Measurements from ENCODE around the gene ASAP2. TPM values are rescaled to one million over a fixed set of nuclear protein-coding genes. Genes with fewer than 3 reads are reported as not detected.
"Not testable (repeated sequence)": the region's sequence is repeated elsewhere in the genome, so short reads cannot be mapped to it uniquely, and the experiment has no call there.

Gene ASAP2
- total RNA-seq, 1 experiment from 2014 or later: 18.4 TPM

DNA sequence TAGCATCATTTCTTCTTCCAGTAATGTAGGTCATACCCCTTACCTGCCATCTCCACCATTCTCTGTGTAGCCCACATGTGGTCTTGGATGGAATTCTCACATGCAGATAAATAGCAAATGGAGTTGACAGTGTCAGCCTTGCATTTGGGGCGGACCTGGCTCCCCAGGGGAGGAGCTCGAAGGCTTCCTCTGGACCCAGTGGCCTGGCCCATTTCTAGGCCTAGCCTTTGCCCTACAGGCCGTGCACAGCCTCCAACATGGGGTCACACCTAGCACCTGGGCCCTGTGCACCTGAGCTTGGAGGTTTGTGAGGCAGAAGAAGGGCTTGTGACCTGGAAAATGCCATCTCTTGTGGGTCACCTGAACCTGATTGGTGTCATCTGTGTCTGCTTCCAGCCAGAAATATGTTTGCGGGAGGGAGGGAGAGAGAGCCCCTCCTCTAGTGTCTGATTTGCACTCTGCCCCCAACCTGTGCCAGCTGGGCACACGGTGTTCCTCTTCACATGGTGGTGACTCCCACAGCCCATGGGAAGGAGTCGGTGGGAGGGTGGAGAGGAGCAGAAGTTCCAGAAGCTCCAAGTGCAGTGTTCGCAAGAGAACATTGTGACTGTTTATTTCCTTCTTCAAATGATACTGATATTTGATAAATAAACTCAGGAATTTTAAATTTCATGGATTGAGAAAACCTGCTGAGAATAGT, 183.7 kb downstream of the ASAP2 start:
- Histone ChIP-seq H3K36me3 (peaks cover 44% of the 10 kb centered on the region), H3K27me3 (no peaks in the 10 kb centered on the region), H3K9me3 (no peaks in the 10 kb centered on the region), H3K4me3 (no peak overlapping the region)
- DNase-seq: no peak

DNA sequence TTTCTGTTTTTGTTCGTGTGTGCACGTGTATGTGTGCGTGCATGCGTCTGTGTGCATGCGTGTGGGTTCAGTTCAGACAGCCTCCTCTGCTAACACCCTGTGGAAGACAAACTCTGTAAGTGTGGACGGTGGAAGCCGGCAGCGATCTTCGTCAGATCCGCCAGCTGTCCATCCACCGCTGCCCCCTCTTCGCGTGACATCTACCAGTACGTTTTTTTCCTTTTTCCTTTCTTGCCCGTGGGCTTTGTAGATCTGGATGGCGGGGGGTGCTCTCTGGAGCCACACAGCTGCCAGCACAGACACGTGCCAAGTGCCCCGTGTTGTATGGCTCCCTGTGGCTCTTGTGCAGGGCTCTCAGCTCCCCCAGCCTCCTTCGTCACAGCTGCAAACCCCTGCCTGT, 184.4 kb downstream of the ASAP2 start:
- H3K4me3 ChIP-seq: no peak overlapping the region
- DNase-seq: no peak
- peaks cover 47% of the 10 kb centered on the region for H3K36me3 ChIP-seq
- H3K27me3 ChIP-seq: no peaks in the 10 kb centered on the region
- no peaks in the 10 kb centered on the region for H3K9me3 ChIP-seq

DNA sequence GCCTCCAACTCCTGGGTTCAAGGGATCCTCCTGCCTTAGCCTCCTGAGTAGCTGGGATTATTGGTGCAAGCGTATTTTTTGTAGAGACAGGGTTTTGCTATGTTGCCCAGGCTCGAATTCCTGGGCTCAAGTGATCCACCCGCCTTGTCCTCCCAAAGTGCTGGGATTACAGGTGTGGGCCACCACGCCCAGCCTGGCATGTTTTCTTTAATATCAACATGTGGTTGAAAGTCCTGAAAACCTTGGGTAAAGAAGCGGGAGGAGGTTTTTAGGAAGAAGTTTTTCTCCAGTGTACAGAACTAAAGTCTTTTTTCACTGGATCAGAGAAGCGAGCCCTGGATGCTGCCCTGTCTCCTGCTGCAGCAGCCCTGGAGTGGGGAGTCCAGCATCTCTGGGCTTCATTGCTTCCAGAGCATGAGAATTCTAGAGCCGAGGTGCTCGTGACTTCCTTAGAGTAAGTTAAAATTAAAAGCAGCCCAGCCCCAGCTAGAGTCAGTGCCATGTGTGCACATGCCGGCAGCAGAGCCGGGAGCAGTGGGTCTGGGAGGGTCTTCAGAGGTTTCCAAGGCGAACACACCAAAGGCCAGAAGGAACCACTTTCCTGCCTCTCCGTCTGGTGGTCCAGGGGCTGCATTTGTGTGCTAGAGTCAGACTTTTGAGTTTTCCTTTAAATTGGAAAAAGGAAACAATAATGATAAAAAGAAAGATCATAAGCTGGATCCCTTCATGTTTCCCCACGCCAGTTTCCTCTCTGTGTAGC, 185.5 kb downstream of the ASAP2 start:
- no peaks in the 10 kb centered on the region for H3K27me3 ChIP-seq
- no peak for DNase-seq
- H3K4me3 ChIP-seq: no peak overlapping the region
- H3K36me3 ChIP-seq: peaks cover 53% of the 10 kb centered on the region
- no peaks in the 10 kb centered on the region for H3K9me3 ChIP-seq

DNA sequence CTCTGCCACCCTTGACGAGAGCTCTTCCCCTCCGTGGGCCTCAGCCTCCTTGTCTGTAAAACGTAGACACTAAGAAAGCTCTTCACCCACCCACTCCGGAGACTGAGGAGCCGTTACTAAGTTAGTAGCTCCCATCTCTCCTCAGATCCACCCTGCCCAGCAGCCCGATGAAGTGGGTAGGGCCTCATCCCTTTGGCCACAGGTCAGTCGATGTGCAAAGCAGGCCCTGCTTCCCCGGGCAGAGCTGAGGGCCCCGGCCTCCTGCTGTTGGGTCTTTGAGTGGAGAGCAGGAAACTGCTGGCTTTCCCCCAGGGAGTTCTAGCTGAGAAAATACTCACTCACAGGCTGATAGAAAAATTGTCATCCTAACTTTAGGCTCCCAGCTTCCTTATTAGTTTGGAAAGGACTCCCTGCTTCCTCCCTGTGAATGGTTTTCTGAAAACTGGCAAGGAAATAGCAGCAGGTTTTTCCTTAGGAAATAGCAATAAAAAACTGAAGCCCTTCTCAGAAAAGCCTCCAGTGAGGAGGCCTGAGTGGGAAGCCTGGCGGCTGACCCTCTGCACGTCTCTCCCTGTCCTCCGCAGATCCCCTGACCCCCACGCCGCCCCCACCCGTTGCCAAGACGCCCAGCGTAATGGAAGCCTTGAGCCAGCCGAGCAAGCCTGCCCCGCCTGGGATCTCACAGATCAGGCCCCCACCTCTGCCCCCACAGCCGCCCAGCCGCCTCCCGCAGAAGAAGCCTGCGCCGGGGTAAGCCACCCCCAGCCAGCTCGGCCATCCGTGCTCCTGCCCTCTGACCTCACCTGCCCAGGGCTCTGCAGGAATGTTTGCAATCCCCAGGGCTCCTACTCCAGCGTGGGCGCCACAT, 186.5 kb downstream of the ASAP2 start:
- DNase-seq: no peak
- Histone ChIP-seq H3K9me3 (no peaks in the 10 kb centered on the region), H3K4me3 (no peak overlapping the region), H3K36me3 (peaks cover 45% of the 10 kb centered on the region), H3K27me3 (no peaks in the 10 kb centered on the region)

DNA sequence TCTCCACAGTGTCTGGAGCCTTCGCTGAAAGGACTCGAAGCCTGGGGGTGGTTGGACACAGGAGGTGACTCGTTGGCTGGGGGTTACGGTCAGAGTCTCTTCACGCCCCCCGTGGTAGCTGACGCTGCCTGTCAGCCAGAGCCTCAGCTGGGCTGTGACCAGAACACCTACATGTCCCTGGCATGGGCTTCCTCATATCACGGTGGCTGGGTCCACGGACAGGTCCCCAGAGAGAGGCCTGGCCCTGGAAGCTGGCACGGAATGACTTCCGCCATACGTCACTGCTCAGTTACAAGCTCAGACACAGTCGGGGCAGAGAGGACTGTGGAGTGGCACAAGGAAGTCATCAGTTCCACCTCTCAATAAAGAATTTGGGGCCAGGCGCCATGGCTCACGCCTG, 188.2 kb downstream of the ASAP2 start:
- peaks cover 41% of the 10 kb centered on the region for H3K36me3 ChIP-seq
- H3K27me3 ChIP-seq: no peaks in the 10 kb centered on the region
- H3K9me3 ChIP-seq: no peaks in the 10 kb centered on the region
- H3K4me3 ChIP-seq: no peak overlapping the region
- DNase-seq: no peak

DNA sequence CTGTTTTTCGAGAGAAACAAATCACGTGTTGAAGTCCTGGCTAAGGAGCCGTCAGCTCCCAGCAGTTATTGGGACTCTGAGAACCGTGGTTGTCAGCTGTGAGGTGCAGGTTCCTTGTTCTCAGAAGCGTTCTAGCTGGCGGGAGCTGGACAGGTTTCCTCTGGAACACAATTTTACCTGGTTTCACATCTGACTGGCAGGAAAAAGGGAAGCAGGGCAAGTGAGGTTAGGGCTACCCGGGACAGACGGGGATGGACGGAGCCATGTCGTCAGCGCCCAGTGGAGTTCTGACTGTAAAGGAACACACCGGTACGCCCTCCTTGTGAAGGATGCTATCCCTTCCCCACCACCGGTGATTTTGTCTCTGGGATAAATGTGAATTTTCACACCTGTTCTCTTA, 190.6 kb downstream of the ASAP2 start:
- Histone ChIP-seq H3K9me3 (no peaks in the 10 kb centered on the region), H3K36me3 (peaks cover 45% of the 10 kb centered on the region), H3K27me3 (no peaks in the 10 kb centered on the region), H3K4me3 (no peak overlapping the region)
- DNase-seq: no peak

DNA sequence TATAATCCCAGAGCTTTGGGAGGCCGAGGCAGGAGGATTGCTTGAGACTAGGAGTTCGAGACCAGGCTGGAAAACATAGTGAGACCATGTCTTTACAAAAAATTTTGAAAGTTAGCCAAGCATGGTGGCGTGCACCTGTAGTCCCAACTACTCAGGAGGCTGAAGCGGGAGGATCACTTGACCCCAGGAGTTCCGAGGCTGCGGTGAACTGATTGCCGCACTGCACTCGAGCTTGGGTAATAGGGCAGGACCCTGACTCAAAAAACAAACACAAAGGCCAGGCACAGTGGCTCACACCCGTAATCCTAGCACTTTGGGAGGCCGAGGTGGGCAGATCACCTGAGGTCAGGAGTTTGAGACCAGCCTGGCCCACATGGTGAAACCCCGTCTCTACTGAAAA, 191.6 kb downstream of the ASAP2 start:
- H3K27me3 ChIP-seq, H3K4me3 ChIP-seq, DNase-seq, H3K9me3 ChIP-seq: not testable (repeated sequence)
- H3K36me3 ChIP-seq: peaks cover 53% of the 10 kb centered on the region

DNA sequence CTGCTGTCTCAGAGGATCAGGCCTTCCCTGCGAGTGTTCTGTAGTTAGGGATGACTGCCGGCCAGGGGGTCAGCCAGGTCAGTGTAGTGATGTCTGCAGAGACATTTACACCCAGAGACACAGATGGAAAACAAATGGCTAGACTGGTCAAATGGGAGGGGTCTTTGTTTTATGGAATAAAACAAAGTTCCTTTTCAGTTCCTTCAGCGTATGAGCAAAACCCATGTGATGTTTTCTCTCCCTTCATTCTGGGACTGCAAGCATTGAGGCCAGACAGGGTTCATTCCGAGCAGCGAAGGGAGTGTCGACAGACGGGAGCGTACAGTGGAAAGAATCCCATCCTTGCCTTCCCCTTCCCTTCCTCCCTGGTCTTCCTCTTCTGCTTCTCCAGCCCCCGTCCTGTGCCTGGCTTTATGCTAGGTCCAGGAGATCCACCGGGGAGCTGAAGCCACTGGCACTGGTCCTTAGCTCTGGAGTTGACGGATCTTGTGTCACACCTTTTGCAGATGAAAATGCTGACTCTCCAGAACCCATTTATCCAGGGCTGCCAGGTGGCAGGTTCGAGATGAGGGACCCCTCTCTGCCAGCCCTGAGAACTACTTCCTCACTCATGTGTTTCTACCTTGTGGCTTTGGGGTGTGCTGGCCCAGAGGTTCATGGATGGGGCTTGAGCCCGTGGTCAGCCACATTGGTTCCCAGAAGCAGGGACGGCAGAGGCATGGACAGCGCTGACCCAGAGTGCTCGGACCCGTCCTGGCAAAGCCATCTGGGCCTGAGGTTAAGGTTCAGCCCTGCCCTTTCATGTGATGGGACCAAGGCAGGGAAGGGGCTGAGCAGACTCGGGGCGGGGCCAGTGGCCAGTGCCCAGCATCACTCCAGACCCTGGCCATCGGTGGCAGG, 192.5 kb downstream of the ASAP2 start:
- no peaks in the 10 kb centered on the region for H3K9me3 ChIP-seq
- H3K4me3 ChIP-seq: no peak overlapping the region
- H3K27me3 ChIP-seq: no peaks in the 10 kb centered on the region
- no peak for DNase-seq
- peaks cover 58% of the 10 kb centered on the region for H3K36me3 ChIP-seq

DNA sequence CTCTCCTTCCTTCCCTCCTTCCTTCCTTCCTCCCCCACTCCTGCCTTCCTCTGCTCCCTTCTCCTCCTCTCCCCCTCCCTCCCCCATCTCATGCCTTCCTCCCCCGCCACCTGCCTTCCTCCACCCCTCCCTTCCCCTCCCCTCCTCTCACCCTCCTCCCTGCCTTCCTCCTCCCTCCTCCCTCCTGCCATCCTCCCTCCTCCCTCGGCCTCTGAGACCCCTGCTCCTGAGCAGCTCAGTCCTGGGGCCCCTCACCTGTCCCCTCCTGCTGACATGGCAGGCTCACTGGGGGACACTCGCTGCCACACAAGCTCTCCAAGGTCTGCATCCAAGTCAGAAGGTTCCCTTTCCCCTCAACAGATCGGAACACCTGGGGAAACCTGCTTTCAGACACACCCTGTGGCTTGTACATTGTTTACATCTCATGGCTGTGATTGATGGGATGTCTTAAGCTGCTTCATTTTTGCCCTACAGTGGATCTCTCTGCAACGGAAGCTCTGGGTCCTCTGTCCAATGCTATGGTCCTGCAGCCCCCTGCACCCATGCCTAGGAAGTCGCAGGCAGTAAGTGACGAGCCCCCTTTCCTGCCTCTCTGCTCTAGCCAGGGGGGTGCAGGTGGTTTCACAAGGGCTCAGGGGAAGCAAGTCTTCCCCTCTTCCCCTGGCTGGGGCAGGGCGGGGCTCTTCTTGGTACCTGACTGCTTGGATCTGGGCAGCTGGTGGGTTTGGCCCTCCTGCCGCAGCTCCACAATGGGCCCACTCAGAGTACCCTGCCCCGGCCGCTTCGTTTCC, 193.9 kb downstream of the ASAP2 start:
- no peak for DNase-seq
- Histone ChIP-seq H3K27me3 (no peaks in the 10 kb centered on the region), H3K36me3 (peaks cover 55% of the 10 kb centered on the region)

DNA sequence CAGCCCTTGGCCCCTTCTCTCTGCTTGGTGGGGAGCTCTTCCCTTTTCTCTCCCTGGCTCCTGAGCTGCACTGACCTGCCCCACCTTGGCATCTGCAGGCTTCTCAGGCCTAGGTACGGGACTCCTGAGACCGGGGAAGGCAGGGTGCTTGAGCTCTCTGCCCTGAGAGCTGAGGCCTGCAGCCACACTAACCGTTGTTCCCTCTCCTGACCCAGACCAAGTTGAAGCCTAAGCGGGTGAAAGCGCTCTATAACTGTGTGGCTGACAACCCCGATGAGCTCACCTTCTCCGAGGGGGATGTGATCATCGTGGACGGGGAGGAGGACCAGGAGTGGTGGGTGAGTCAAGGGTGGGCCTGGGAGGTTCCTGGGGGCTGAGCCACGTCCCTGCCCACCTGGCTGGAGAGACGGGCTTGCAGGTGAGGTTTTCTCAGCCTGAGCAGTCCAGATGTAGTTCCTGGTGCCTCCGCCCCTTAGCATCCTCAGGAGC, 194.5 kb downstream of the ASAP2 start:
- H3K27me3 ChIP-seq: no peaks in the 10 kb centered on the region
- no peaks in the 10 kb centered on the region for H3K9me3 ChIP-seq
- H3K36me3 ChIP-seq: peaks cover 51% of the 10 kb centered on the region
- no peak overlapping the region for H3K4me3 ChIP-seq
- DNase-seq: no peak

More for the DNA sequence above, 193.9 kb downstream of the ASAP2 start:
- Histone ChIP-seq H3K9me3 (no peaks in the 10 kb centered on the region), H3K4me3 (no peak overlapping the region)

DNA sequence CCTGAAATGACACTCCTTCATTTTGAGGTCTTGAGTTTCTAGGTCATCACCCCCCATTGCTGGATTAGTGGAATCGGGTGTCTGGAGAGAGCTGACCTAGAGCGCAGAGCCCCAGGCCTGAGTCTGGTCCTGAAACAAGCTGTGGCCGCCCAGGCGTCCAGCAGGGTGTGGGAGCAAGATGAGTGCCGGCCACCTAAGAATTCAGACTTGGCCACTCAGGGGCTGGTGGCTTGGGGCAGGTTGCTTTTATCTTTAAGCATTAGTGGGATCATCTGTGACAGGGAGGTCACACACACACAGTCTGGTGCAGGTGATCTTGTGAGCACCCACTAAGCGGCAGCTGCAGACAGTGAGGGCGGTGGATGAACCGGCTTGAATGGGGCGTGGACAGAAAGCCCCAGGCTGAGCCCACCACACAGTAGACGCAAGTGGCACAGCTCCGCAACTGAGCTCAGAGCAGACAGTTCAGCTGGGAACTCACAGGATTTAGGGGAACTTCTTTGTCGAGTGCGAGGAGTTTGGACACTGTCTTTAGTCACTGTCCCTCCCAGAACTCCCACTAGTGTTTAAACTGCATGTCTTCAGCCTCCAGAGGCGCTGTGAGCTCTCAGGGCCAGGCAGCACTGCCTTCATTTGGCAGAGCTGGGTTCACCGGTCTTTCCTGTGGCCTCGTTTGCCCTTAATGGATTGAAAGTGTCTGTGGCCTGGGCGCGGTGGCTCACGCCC, 195.2 kb downstream of the ASAP2 start:
- Histone ChIP-seq H3K9me3 (no peaks in the 10 kb centered on the region), H3K36me3 (peaks cover 47% of the 10 kb centered on the region), H3K4me3 (no peak overlapping the region), H3K27me3 (no peaks in the 10 kb centered on the region)
- no peak for DNase-seq

DNA sequence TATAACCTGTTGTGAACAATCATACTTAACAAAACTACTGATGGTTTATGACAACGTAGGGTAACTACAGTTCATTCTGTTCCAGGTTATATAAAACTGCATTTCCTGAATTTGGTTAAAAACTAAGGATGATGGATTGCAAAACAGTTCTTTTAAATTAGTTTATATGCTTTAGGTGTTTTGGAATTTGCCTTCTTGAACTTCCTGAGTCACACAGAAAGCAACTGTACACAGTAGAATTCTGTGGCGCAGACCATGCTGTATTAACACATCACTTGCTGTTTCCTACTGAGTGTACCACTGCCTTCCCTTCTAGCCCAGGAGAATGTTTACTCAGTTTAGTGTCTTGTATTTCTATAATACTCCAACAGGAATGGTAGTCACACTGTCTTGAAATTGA, 197.3 kb downstream of the ASAP2 start:
- peaks cover 61% of the 10 kb centered on the region for H3K36me3 ChIP-seq
- H3K27me3 ChIP-seq: no peaks in the 10 kb centered on the region

DNA sequence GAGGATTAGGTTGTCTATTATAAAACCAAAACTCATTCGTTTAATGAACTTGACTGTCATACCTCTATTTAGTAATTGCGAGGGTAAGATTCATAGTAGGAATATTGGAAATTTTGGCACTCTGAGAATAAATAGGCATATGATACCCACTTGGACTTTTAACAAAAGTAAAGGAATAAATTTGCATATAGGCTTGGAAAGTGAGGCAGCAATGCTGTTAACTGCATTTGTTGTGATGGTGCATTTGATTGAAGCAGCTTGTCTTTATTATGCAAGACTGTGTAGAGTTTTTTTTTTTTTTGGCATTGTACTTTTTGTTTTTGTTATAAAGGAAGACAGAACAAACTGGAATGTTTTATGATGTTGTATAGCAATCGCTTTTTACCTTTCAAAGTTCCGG, 197.8 kb downstream of the ASAP2 start:
- Histone ChIP-seq H3K27me3 (no peaks in the 10 kb centered on the region), H3K36me3 (peaks cover 65% of the 10 kb centered on the region), H3K4me3 (no peak overlapping the region), H3K9me3 (no peaks in the 10 kb centered on the region)
- DNase-seq: no peak

More for the DNA sequence above, 197.3 kb downstream of the ASAP2 start:
- Histone ChIP-seq H3K4me3 (no peak overlapping the region), H3K9me3 (no peaks in the 10 kb centered on the region)
- no peak for DNase-seq

DNA sequence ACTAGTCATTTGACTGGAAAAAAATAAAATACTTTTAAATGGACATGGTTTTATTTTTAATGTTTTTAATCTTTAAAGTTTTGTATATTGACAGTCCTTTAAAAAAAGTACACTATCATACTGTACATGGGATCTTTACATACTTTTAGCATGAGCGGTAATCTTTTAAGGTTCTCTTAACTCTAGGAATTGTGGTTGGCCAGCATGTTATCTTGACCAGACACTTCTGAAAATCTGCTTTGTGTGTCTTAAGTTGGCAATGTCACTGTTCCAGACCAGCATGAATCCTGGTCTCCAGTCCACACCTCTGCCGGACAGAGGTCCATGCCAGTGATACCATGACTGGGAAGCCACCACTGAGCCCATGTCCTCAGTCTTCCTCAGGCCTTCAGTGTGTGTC, 199.0 kb downstream of the ASAP2 start:
- Histone ChIP-seq H3K36me3 (peaks cover 71% of the 10 kb centered on the region), H3K4me3 (no peak overlapping the region), H3K27me3 (no peaks in the 10 kb centered on the region), H3K9me3 (no peaks in the 10 kb centered on the region)
- DNase-seq: no peak
